ENCODE measurements around the gene DIO3. TPM values are rescaled to one million over a fixed set of nuclear protein-coding genes. Genes with fewer than 3 reads are reported as not detected.

The DIO3 gene
- total RNA-seq, 2 experiments from 2014 or later, result not detected

DNA sequence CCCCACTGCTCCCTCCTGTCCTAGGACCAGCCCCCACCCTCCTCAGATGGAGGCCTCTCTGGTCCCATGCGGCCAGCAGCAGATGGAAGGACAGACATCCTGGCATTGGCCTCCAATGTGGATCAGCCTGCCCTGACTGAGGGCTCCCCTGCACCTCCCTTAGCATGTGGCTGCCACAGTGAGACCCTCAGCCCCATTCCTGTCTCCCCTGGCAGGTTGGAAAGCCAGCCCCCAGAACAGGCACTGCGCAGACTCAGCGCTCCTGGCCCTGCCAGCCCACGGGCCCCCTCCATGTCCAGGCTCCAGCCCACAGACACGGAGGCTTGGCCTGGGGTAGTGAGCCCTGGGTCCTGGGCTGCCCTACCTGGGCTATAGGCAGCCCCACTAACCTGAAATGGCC is 47.2 kb upstream of the DIO3 start:
- intact Hi-C loops (cut with DNase I, micrococcal nuclease), result no loop called here
- ChIA-PET POLR2A (no interaction called here), CTCF (no interaction called here)
- H3K27ac ChIP-seq (ENCODE audit: low read depth in 1 of 2, low read length in 2 of 2), result no peak overlapping the region
- H3K4me3 Mint-ChIP-seq, result no peak overlapping the region
- H3K27me3 Mint-ChIP-seq, result no peaks in the 10 kb centered on the region
- no peak for ATAC-seq (ENCODE audit: poor library complexity)
- TF ChIP-seq, protein P1, sequence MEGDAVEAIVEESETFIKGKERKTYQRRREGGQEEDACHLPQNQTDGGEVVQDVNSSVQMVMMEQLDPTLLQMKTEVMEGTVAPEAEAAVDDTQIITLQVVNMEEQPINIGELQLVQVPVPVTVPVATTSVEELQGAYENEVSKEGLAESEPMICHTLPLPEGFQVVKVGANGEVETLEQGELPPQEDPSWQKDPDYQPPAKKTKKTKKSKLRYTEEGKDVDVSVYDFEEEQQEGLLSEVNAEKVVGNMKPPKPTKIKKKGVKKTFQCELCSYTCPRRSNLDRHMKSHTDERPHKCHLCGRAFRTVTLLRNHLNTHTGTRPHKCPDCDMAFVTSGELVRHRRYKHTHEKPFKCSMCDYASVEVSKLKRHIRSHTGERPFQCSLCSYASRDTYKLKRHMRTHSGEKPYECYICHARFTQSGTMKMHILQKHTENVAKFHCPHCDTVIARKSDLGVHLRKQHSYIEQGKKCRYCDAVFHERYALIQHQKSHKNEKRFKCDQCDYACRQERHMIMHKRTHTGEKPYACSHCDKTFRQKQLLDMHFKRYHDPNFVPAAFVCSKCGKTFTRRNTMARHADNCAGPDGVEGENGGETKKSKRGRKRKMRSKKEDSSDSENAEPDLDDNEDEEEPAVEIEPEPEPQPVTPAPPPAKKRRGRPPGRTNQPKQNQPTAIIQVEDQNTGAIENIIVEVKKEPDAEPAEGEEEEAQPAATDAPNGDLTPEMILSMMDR (IDR thresholded peaks at IDR 0.05), result no peak
- H3K9me3 Mint-ChIP-seq, result no peaks in the 10 kb centered on the region
- H3K36me3 ChIP-seq (ENCODE audit: insufficient read depth, low read length), result no peaks in the 10 kb centered on the region
- no peaks in the 10 kb centered on the region for H3K36me3 Mint-ChIP-seq (ENCODE audit: low read depth)
- no peaks in the 10 kb centered on the region for H3K4me1 Mint-ChIP-seq (ENCODE audit: low read depth)
- no peak for DNase-seq
- peaks cover 0 to 28% of the 10 kb centered on the region in 2 experiments for H3K9me3 ChIP-seq (ENCODE audit: control insufficient read depth in 1 of 2, insufficient read depth in 1 of 2, low read length in 2 of 2)
- no peaks in the 10 kb centered on the region for H3K4me1 ChIP-seq (ENCODE audit: insufficient read depth, low read length)
- H3K27me3 ChIP-seq (ENCODE audit: control insufficient read depth in 1 of 2, insufficient read depth in 2 of 2, low read length in 2 of 2), result no peaks in the 10 kb centered on the region
- H3K4me3 ChIP-seq (ENCODE audit: low read length), result no peak overlapping the region
- H3K27ac Mint-ChIP-seq, result no peak overlapping the region

DNA sequence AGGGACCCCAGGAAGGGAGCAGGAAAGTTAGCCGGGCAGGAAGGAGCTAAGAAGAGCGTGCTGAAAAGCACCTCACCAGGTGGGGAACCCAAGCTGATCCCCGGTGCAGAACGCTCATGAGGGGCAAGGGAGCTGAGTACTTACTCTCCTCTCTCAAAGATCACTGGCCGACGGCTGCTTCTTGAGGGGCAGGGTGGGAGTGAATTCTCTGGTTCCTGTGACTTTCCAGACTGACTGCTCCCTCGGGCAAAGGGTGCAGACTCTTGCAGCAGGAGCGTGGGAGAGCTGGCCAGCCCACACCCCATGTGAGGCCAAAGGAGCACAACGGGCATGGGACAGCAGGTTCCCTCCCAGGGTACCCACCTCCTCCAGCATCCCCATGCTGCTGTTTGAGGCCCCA is 44.9 kb upstream of the DIO3 start:
- Histone ChIP-seq H3K4me3 (ENCODE audit: low read length) (no peak overlapping the region), H3K27ac (ENCODE audit: low read depth in 1 of 2, low read length in 2 of 2) (no peak overlapping the region), H3K9me3 (ENCODE audit: control insufficient read depth in 1 of 2, insufficient read depth in 1 of 2, low read length in 2 of 2) (peaks cover 0 to 28% of the 10 kb centered on the region in 2 experiments), H3K27me3 (ENCODE audit: control insufficient read depth in 1 of 2, insufficient read depth in 2 of 2, low read length in 2 of 2) (no peaks in the 10 kb centered on the region), H3K36me3 (ENCODE audit: insufficient read depth, low read length) (no peaks in the 10 kb centered on the region), H3K4me1 (ENCODE audit: insufficient read depth, low read length) (no peaks in the 10 kb centered on the region)
- no peak overlapping the region for H3K4me3 Mint-ChIP-seq
- TF ChIP-seq, protein P1 (IDR thresholded peaks at IDR 0.05), result no peak
- ChIA-PET CTCF (no interaction called here), POLR2A (no interaction called here)
- H3K27me3 Mint-ChIP-seq, result no peaks in the 10 kb centered on the region
- no peak for DNase-seq
- H3K27ac Mint-ChIP-seq, result no peak overlapping the region
- H3K36me3 Mint-ChIP-seq (ENCODE audit: low read depth), result no peaks in the 10 kb centered on the region
- H3K9me3 Mint-ChIP-seq, result no peaks in the 10 kb centered on the region
- intact Hi-C loops (cut with DNase I, micrococcal nuclease), result no loop called here
- no peak for ATAC-seq (ENCODE audit: poor library complexity)
- H3K4me1 Mint-ChIP-seq (ENCODE audit: low read depth), result no peaks in the 10 kb centered on the region

DNA sequence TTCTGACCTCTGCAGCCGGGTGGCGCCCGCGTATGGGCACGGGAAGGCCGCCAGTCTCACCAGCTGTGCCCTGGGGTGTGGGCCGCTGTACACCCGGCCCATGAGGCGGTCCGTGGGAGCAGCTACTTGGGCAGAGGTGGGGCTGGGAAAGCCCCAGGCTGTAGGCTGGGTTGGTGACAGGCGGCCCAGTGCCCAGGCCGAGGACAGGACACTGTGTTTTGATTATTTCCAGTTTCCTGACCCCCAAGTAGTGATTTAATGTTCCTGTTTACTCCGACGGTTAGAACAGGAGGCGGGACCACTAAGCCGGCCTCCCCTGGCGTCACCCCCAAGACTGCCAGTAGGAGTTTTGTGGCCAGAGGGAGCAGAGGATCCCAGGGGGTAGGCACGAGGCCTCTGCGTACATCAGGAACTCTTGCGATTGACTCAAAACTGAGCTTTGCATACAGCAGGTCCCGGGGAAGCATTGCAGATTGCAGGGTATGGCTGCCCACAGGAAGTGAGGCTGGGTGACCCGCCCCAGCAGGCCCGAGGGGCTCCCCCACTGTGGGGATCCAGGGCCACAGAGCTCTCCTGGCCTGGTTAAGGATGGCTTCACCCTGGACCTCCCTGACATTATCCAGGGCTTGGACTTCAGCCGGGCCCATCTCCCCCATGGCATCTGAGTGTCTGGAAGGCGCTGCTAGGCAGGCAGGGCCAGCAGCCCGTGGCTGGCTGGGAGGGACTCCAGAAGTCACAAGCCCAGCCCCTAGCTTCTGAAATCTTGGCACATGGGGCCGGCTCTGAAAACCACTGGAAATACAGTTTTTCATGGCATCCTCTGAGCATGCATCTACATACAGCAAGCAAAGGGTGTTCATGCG is 42.5 kb upstream of the DIO3 start:
- no peak overlapping the region for H3K4me3 Mint-ChIP-seq
- H3K4me1 Mint-ChIP-seq (ENCODE audit: low read depth), result no peaks in the 10 kb centered on the region
- no peaks in the 10 kb centered on the region for H3K27me3 ChIP-seq (ENCODE audit: control insufficient read depth in 1 of 2, insufficient read depth in 2 of 2, low read length in 2 of 2)
- TF ChIP-seq, protein P1 (IDR thresholded peaks at IDR 0.05), result no peak
- no peaks in the 10 kb centered on the region for H3K9me3 Mint-ChIP-seq
- intact Hi-C loops (cut with DNase I, micrococcal nuclease), result no loop called here
- H3K36me3 ChIP-seq (ENCODE audit: insufficient read depth, low read length), result no peaks in the 10 kb centered on the region
- POLR2A ChIA-PET, result no interaction called here
- no peak overlapping the region for H3K4me3 ChIP-seq (ENCODE audit: low read length)
- peaks cover 5% of the 10 kb centered on the region for H3K27me3 Mint-ChIP-seq
- no peaks in the 10 kb centered on the region for H3K36me3 Mint-ChIP-seq (ENCODE audit: low read depth)
- H3K27ac Mint-ChIP-seq, result no peak overlapping the region
- no peak overlapping the region for H3K27ac ChIP-seq (ENCODE audit: low read depth in 1 of 2, low read length in 2 of 2)
- peaks cover 0 to 28% of the 10 kb centered on the region in 2 experiments for H3K9me3 ChIP-seq (ENCODE audit: control insufficient read depth in 1 of 2, insufficient read depth in 1 of 2, low read length in 2 of 2)
- DNase-seq (no peak), ATAC-seq (ENCODE audit: poor library complexity) (no peak)
- H3K4me1 ChIP-seq (ENCODE audit: insufficient read depth, low read length), result no peaks in the 10 kb centered on the region
- CTCF ChIA-PET, result no interaction called here

Data from CD4-positive, alpha-beta T cell (primary cell).